Esophagus (tissue), 2 donors: Measurements from ENCODE around the gene SFI1. TPM values are rescaled to one million over a fixed set of nuclear protein-coding genes. Genes with fewer than 3 reads are reported as not detected.
"Not testable (repeated sequence)": the region's sequence is repeated elsewhere in the genome, so short reads cannot be mapped to it uniquely, and the experiment has no call there.

Source experiments
- H3K27ac ChIP-seq, 2 donors: one replicate each; pipeline ENCODE4 v1.5.1; 2013; ENCODE audit warnings: low read depth in 2 of 2, mild to moderate bottlenecking in 2 of 2, inconsistent platforms in 1 of 2, low read length in 1 of 2, moderate library complexity in 1 of 2
- H3K27me3 ChIP-seq, 2 donors: one replicate each; pipeline ENCODE4 v1.6.1; 2013; ENCODE audit warnings: low read length in 2 of 2, control low read depth in 1 of 2, mild to moderate bottlenecking in 1 of 2; ENCODE audit not compliant: insufficient read depth in 2 of 2, control insufficient read depth in 1 of 2
- H3K36me3 ChIP-seq, 2 donors: one replicate each; pipeline ENCODE4 v1.6.1; 2013; ENCODE audit warnings: low read length in 1 of 2; ENCODE audit not compliant: control insufficient read depth in 2 of 2, insufficient read depth in 2 of 2
- H3K4me1 ChIP-seq, 2 donors: one replicate each; pipeline ENCODE4 v1.6.1; 2013; ENCODE audit warnings: low read length in 1 of 2; ENCODE audit not compliant: control insufficient read depth in 2 of 2, insufficient read depth in 2 of 2
- H3K4me3 ChIP-seq, 2 donors: one replicate each; pipeline ENCODE4 v1.5.1; 2013; ENCODE audit warnings: low read length in 2 of 2, mild to moderate bottlenecking in 2 of 2, low read depth in 1 of 2, moderate library complexity in 1 of 2
- H3K9me3 ChIP-seq, 2 donors: one replicate each; pipeline ENCODE4 v1.6.1; 2013; ENCODE audit warnings: mild to moderate bottlenecking in 2 of 2, low read depth in 1 of 2, low read length in 1 of 2, moderate library complexity in 1 of 2; ENCODE audit not compliant: control insufficient read depth in 2 of 2, insufficient read depth in 1 of 2
- WGBS, 2 donors: extraction: QIAGEN DNeasy Blood & Tissue Kit; methylation state at CpG; one replicate each; pipeline ENCODE4 v1.1.7; 2013; 5-methylcytosine and 5-hydroxymethylcytosine counted together
- polyA plus RNA-seq, 2 donors: library from polyadenylated mRNA; stranded (reverse); fragments of 200-250 nt; gene quantifications; one replicate each; pipeline ENCODE4 v1.2.3, GENCODE V29; 2013
- donor health status: healthy with polysubstance abuse.
- donor health status: Bipolar disorder and iron deficiency.

The SFI1 gene
- polyA plus RNA-seq, 2 donors, result 10.5 to 27.1 TPM

GRCh38 chr22:31489632-31490495, 6.5 kb upstream of the SFI1 start, which contains the start of gene EIF4ENIF1:
Gene EIF4ENIF1 (minus strand): TSS chr22:31489842. CDS start chr22:31488718, 1,124 bp downstream.
- WGBS, 2 donors, result 1% methylated on average over 75 to 100 of the region's 100 CpGs
- H3K36me3 ChIP-seq, result no peaks in the 10 kb centered on the region
- H3K4me1 ChIP-seq, result no peaks in the 10 kb centered on the region
- no peaks in the 10 kb centered on the region for H3K27me3 ChIP-seq
- H3K4me3 ChIP-seq, result peak within 1 kb of the TSS; percentile 93 to 98
- H3K9me3 ChIP-seq, result no peaks in the 10 kb centered on the region
- H3K27ac ChIP-seq, result peak within 1 kb of the TSS; percentile 97 to 98

GRCh38 chr22:31490496-31490925, 5.8 kb upstream of the SFI1 start:
- WGBS, 2 donors, result 0 to 1% methylated on average over 15 of the region's 15 CpGs
- no peaks in the 10 kb centered on the region for H3K4me1 ChIP-seq

GRCh38 chr22:31491218-31491962, 4.9 kb upstream of the SFI1 start:
- H3K9me3 ChIP-seq, result no peaks in the 10 kb centered on the region
- no peaks in the 10 kb centered on the region for H3K4me1 ChIP-seq
- H3K4me3 ChIP-seq, result peak overlapping the region in 1 of 2 donors; percentile 98
- H3K27me3 ChIP-seq, result no peaks in the 10 kb centered on the region
- no peaks in the 10 kb centered on the region for H3K36me3 ChIP-seq
- no peak overlapping the region for H3K27ac ChIP-seq
- WGBS, 2 donors, result 70 to 76% methylated on average over 8 of the region's 8 CpGs

More at GRCh38 chr22:31490496-31490925, 5.8 kb upstream of the SFI1 start:
- Histone ChIP-seq H3K36me3 (no peaks in the 10 kb centered on the region), H3K9me3 (no peaks in the 10 kb centered on the region), H3K4me3 (peak overlapping the region; percentile 93 to 98), H3K27ac (peak overlapping the region; percentile 97 to 98), H3K27me3 (no peaks in the 10 kb centered on the region)

GRCh38 chr22:31492151-31492550, 4.2 kb upstream of the SFI1 start:
- H3K4me3 ChIP-seq, result no peak overlapping the region
- H3K27me3 ChIP-seq, result no peaks in the 10 kb centered on the region
- H3K9me3 ChIP-seq, result no peaks in the 10 kb centered on the region
- no peaks in the 10 kb centered on the region for H3K4me1 ChIP-seq
- H3K27ac ChIP-seq, result no peak overlapping the region
- no peaks in the 10 kb centered on the region for H3K36me3 ChIP-seq
- 80 to 83% methylated on average over 3 of the region's 3 CpGs for WGBS, 2 donors

GRCh38 chr22:31493355-31493754, 3.0 kb upstream of the SFI1 start:
- not testable (repeated sequence) for H3K27me3 ChIP-seq, H3K4me3 ChIP-seq, H3K4me1 ChIP-seq, H3K36me3 ChIP-seq, H3K9me3 ChIP-seq, H3K27ac ChIP-seq
- 98% methylated on average over 5 of the region's 5 CpGs for WGBS, 2 donors

GRCh38 chr22:31495343-31495742, 993 bp upstream of the SFI1 start:
- 61 to 62% methylated on average over 15 of the region's 15 CpGs for WGBS, 2 donors
- H3K27ac ChIP-seq, result no peak overlapping the region

GRCh38 chr22:31496735-31497146, 405 bp downstream of the SFI1 start:
- Histone ChIP-seq H3K36me3 (no peaks in the 10 kb centered on the region), H3K4me3 (peak overlapping the region; percentile 82), H3K9me3 (no peaks in the 10 kb centered on the region), H3K27me3 (no peaks in the 10 kb centered on the region), H3K27ac (peak overlapping the region; percentile 92), H3K4me1 (no peaks in the 10 kb centered on the region)
- 1% methylated on average over 30 of the region's 30 CpGs for WGBS, 2 donors

More at GRCh38 chr22:31495343-31495742, 993 bp upstream of the SFI1 start:
- Histone ChIP-seq H3K9me3 (no peaks in the 10 kb centered on the region), H3K27me3 (no peaks in the 10 kb centered on the region), H3K4me1 (no peaks in the 10 kb centered on the region), H3K4me3 (peak overlapping the region in 1 of 2 donors; percentile 82), H3K36me3 (no peaks in the 10 kb centered on the region)

GRCh38 chr22:31497148-31497938, 1.0 kb downstream of the SFI1 start:
- 70 to 74% methylated on average over 10 of the region's 10 CpGs for WGBS, 2 donors

GRCh38 chr22:31501738-31502137, 5.4 kb downstream of the SFI1 start:
- Histone ChIP-seq H3K36me3 (no peaks in the 10 kb centered on the region), H3K27me3 (no peaks in the 10 kb centered on the region), H3K4me3 (no peak overlapping the region), H3K9me3 (no peaks in the 10 kb centered on the region), H3K27ac (no peak overlapping the region), H3K4me1 (no peaks in the 10 kb centered on the region)
- WGBS, 2 donors, result 87% methylated on average over 2 of the region's 2 CpGs

More at GRCh38 chr22:31497148-31497938, 1.0 kb downstream of the SFI1 start:
- Histone ChIP-seq H3K9me3 (no peaks in the 10 kb centered on the region), H3K27me3 (no peaks in the 10 kb centered on the region), H3K27ac (peak overlapping the region in 1 of 2 donors; percentile 92), H3K4me3 (peak overlapping the region; percentile 82), H3K36me3 (no peaks in the 10 kb centered on the region), H3K4me1 (no peaks in the 10 kb centered on the region)
